OCI-LY7 (cell line): ENCODE measurements around the gene MS4A8. TPM values are rescaled to one million over a fixed set of nuclear protein-coding genes. Genes with fewer than 3 reads are reported as not detected.

Experiments
- BruUV-seq: library from RNA; stranded (reverse); fragments of 400-500 nt; replicated peaks from 2 replicates; lab custom pipeline; 2021; lab: Mats Ljungman, UMichigan
- CTCF ChIA-PET: fragments of 300-600 bp; sonication (Branson Sonifier 250); formaldehyde crosslinking; loops from one replicate; lab custom pipeline; 2022; ENCODE audit warnings: antibody characterized with exemption; ENCODE audit not compliant: unreplicated experiment; lab: Charles Lee
- POLR2A ChIA-PET: fragments of 300-600 bp; sonication (Branson Sonifier 250); formaldehyde crosslinking; loops from one replicate; lab custom pipeline; 2022; ENCODE audit warnings: antibody characterized with exemption; lab: Charles Lee
- DNase-seq: peaks from one replicate; pipeline ENCODE4 v3.0.0-alpha.2; 2015; ENCODE audit warnings: low spot score
- H2AFZ ChIP-seq: fragments of 200-600 bp; sonication (generic), shearing (Covaris generic); 2 replicates; pipeline ENCODE4 v1.6.1; 2014; ENCODE audit warnings: mild to moderate bottlenecking, antibody characterized with exemption, low read length, moderate library complexity
- H3K27ac ChIP-seq: fragments of 200-600 bp; sonication (generic); 2 replicates; pipeline ENCODE4 v1.5.1; 2014; ENCODE audit warnings: mixed run types, low read depth, mild to moderate bottlenecking, moderate library complexity, low read length, inconsistent platforms; ENCODE audit not compliant: poor library complexity, severe bottlenecking
- H3K36me3 ChIP-seq: fragments of 200-600 bp; sonication (generic); 2 replicates; pipeline ENCODE4 v1.6.1; 2014; ENCODE audit warnings: mild to moderate bottlenecking, antibody characterized with exemption, low read length, moderate library complexity, mixed read lengths; ENCODE audit not compliant: insufficient read depth
- H3K4me1 ChIP-seq: fragments of 200-600 bp; sonication (generic); 2 replicates; pipeline ENCODE4 v1.5.1; 2014; ENCODE audit warnings: mild to moderate bottlenecking, low read length; ENCODE audit not compliant: insufficient read depth, poor library complexity, severe bottlenecking
- H3K4me2 ChIP-seq: fragments of 200-600 bp; sonication (generic); 2 replicates; pipeline ENCODE4 v1.6.1; 2014; ENCODE audit warnings: mild to moderate bottlenecking, low read length
- H3K4me3 ChIP-seq: fragments of 200-600 bp; sonication (generic); 2 replicates; pipeline ENCODE4 v1.5.1; 2014; ENCODE audit warnings: mild to moderate bottlenecking, low read depth, low read length; ENCODE audit not compliant: poor library complexity, severe bottlenecking
- H3K79me2 ChIP-seq: fragments of 200-600 bp; sonication (generic); 2 replicates; pipeline ENCODE4 v1.6.1; 2016; ENCODE audit warnings: low read depth, mild to moderate bottlenecking, low read length, moderate library complexity, mixed read lengths; ENCODE audit not compliant: insufficient read depth
- H3K9me2 ChIP-seq: fragments of 200-600 bp; sonication (generic); 2 replicates; pipeline ENCODE4 v1.6.1; 2016; ENCODE audit warnings: mild to moderate bottlenecking, low read length, mixed read lengths; ENCODE audit not compliant: insufficient read depth
- H3K9me3 ChIP-seq: fragments of 200-600 bp; sonication (generic); 2 replicates; pipeline ENCODE4 v1.6.1; 2014; ENCODE audit warnings: mild to moderate bottlenecking, mixed run types, low read length, mixed read lengths
- H4K20me1 ChIP-seq: fragments of 200-600 bp; sonication (generic); 2 replicates; pipeline ENCODE4 v1.6.1; 2014; ENCODE audit warnings: mild to moderate bottlenecking, antibody characterized with exemption, low read length, moderate library complexity, mixed read lengths; ENCODE audit not compliant: insufficient read depth
- CTCF ChIP-seq: fragments of 200-600 bp; sonication (generic); conservative IDR thresholded peaks from 2 replicates; pipeline ENCODE4 v1.5.1; 2014; ENCODE audit warnings: mild to moderate bottlenecking, antibody characterized with exemption, low read length, moderate library complexity, mixed read lengths
- EZH2phosphoT487 ChIP-seq: fragments of 200-600 bp; sonication (generic); IDR thresholded peaks from 2 replicates; pipeline ENCODE4 v1.6.1; 2018; ENCODE audit warnings: low read depth, borderline replicate concordance, mild to moderate bottlenecking, mixed run types, antibody characterized with exemption, low read length, moderate library complexity, mixed read lengths
- intact Hi-C: fragments of 100-400 bp; cut with micrococcal nuclease; formaldehyde crosslinking; loops from one replicate; pipeline ENCODE4 v1.10.0; 2022; ENCODE audit not compliant: unreplicated experiment
- total RNA-seq, 2 experiments: library from RNA; depleted of rRNA in 1 of 2; stranded (reverse); fragments of >200 nt in 1 of 2; shearing (Covaris generic) in 1 of 2; gene quantifications; 2 replicates each; pipeline ENCODE4 v1.2.3, GENCODE V29; 2014 to 2022

Gene MS4A8
- total RNA-seq, 2 experiments from 2014 or later, result not detected

- CTCF ChIA-PET, result no interaction called here
- Histone ChIP-seq H3K9me3 (no peaks in the 10 kb centered on the region), H3K4me3 (no peak overlapping the region), H3K9me2 (no peaks in the 10 kb centered on the region), H4K20me1 (no peaks in the 10 kb centered on the region), H3K79me2 (no peaks in the 10 kb centered on the region), H3K27ac (no peak overlapping the region), H3K36me3 (no peaks in the 10 kb centered on the region), H2AFZ (no peak overlapping the region), H3K4me2 (no peak overlapping the region), H3K4me1 (no peaks in the 10 kb centered on the region)
- TF ChIP-seq EZH2phosphoT487, result no peak
- no peak for TF ChIP-seq CTCF
- BruUV-seq, result no TSS peak
- intact Hi-C loops, result no loop called here
- POLR2A ChIA-PET, result no interaction called here
- DNase-seq, result no peak
These were observed 48.8 kb downstream of the MS4A8 start for GRCh38 chr11:60748225-60748624.

GRCh38 chr11:60748821-60749220 is 49.4 kb downstream of the MS4A8 start:
- H3K4me2 ChIP-seq, result no peak overlapping the region
- H3K9me3 ChIP-seq, result no peaks in the 10 kb centered on the region
- H2AFZ ChIP-seq, result no peak overlapping the region
- no peak overlapping the region for H3K4me3 ChIP-seq
- POLR2A ChIA-PET, result no interaction called here
- TF ChIP-seq EZH2phosphoT487, result no peak
- no peak for TF ChIP-seq CTCF
- no peaks in the 10 kb centered on the region for H3K79me2 ChIP-seq
- intact Hi-C loops, result no loop called here
- no peaks in the 10 kb centered on the region for H3K9me2 ChIP-seq
- CTCF ChIA-PET, result no interaction called here
- DNase-seq, result no peak
- H4K20me1 ChIP-seq, result no peaks in the 10 kb centered on the region
- no peaks in the 10 kb centered on the region for H3K4me1 ChIP-seq
- no peaks in the 10 kb centered on the region for H3K36me3 ChIP-seq
- no TSS peak for BruUV-seq
- no peak overlapping the region for H3K27ac ChIP-seq

GRCh38 chr11:60750911-60751310 is 51.5 kb downstream of the MS4A8 start:
- TF ChIP-seq CTCF (no peak), EZH2phosphoT487 (no peak)
- H2AFZ ChIP-seq, result no peak overlapping the region
- H3K4me2 ChIP-seq, result no peak overlapping the region
- no peaks in the 10 kb centered on the region for H3K36me3 ChIP-seq
- no TSS peak for BruUV-seq
- H4K20me1 ChIP-seq, result no peaks in the 10 kb centered on the region
- no peaks in the 10 kb centered on the region for H3K9me2 ChIP-seq
- intact Hi-C loops, result loop anchor here (10.0 kb wide), 1 partner anchor 406 kb away; no protein-coding TSS in a partner anchor
- ChIA-PET POLR2A (no interaction called here), CTCF (no interaction called here)
- no peak overlapping the region for H3K27ac ChIP-seq
- DNase-seq, result no peak
- no peaks in the 10 kb centered on the region for H3K79me2 ChIP-seq
- no peak overlapping the region for H3K4me3 ChIP-seq
- H3K4me1 ChIP-seq, result no peaks in the 10 kb centered on the region
- H3K9me3 ChIP-seq, result no peaks in the 10 kb centered on the region
